Neuronal stem cell (in vitro differentiated cells): ENCODE measurements around the gene RILPL1.

Experiments
- DNase-seq: peaks from one replicate; pipeline ENCODE4 v3.0.0-alpha.2; 2013; ENCODE audit warnings: low spot score
- H2AFZ ChIP-seq: one replicate; pipeline ENCODE4 v1.6.1; 2013; ENCODE audit warnings: mild to moderate bottlenecking, low read length, inconsistent platforms
- H2AK5ac ChIP-seq: 2 replicates; pipeline ENCODE4 v1.6.1; 2013; ENCODE audit warnings: low read depth, mild to moderate bottlenecking, inconsistent platforms, low read length, moderate library complexity, mixed read lengths
- H2BK120ac ChIP-seq: 2 replicates; pipeline ENCODE4 v1.6.1; 2013; ENCODE audit warnings: low read depth, mild to moderate bottlenecking, inconsistent platforms, low read length, moderate library complexity, mixed read lengths
- H2BK12ac ChIP-seq: one replicate; pipeline ENCODE4 v1.6.1; 2013; ENCODE audit warnings: low read length, inconsistent platforms
- H2BK15ac ChIP-seq: 2 replicates; pipeline ENCODE4 v1.6.1; 2013; ENCODE audit warnings: mild to moderate bottlenecking, low read length, inconsistent platforms, mixed read lengths
- H2BK5ac ChIP-seq: one replicate; pipeline ENCODE4 v1.6.1; 2013; ENCODE audit warnings: inconsistent platforms, mild to moderate bottlenecking, low read length, moderate library complexity
- H3K14ac ChIP-seq: one replicate; pipeline ENCODE4 v1.6.1; 2013; ENCODE audit warnings: low read length, inconsistent platforms
- H3K18ac ChIP-seq: 2 replicates; pipeline ENCODE4 v1.6.1; 2013; ENCODE audit warnings: low read length, inconsistent platforms
- H3K23ac ChIP-seq: 2 replicates; pipeline ENCODE4 v1.6.1; 2013; ENCODE audit warnings: low read depth, mild to moderate bottlenecking, mixed read lengths, low read length, inconsistent platforms; ENCODE audit not compliant: poor library complexity
- H3K27ac ChIP-seq: replicated peaks from 3 replicates; pipeline ENCODE4 v1.5.1; 2013; ENCODE audit warnings: low read length, inconsistent platforms
- H3K27me3 ChIP-seq, 3 experiments: 2 replicates each; pipeline ENCODE4 v1.6.1; 2013; ENCODE audit warnings: low read length in 3 of 3, mild to moderate bottlenecking in 2 of 3, inconsistent platforms in 1 of 3, low read depth in 1 of 3, mixed read lengths in 1 of 3, moderate library complexity in 1 of 3; ENCODE audit not compliant: control insufficient read depth in 3 of 3, insufficient read depth in 3 of 3
- H3K36me3 ChIP-seq, 2 donors: replicated peaks in 1 of 2; 2 replicates each; pipeline ENCODE4 v1.6.1; 2013; ENCODE audit warnings: low read length in 2 of 2; ENCODE audit not compliant: control insufficient read depth in 2 of 2, insufficient read depth in 2 of 2
- H3K4ac ChIP-seq: 2 replicates; pipeline ENCODE4 v1.6.1; 2013; ENCODE audit warnings: inconsistent platforms, mild to moderate bottlenecking, low read length, moderate library complexity
- H3K4me1 ChIP-seq, 2 donors: 1 replicate in 1 of 2; 2 replicates in 1 of 2; pipeline ENCODE4 v1.6.1; 2013; ENCODE audit warnings: low read length in 2 of 2, low read depth in 1 of 2; ENCODE audit not compliant: control insufficient read depth in 2 of 2, insufficient read depth in 1 of 2
- H3K4me2 ChIP-seq: one replicate; pipeline ENCODE4 v1.6.1; 2013; ENCODE audit warnings: mild to moderate bottlenecking, low read length, inconsistent platforms; ENCODE audit not compliant: insufficient read depth, poor library complexity, severe bottlenecking
- H3K4me3 ChIP-seq, 2 donors: 2 replicates each; pipeline ENCODE4 v1.5.1; 2013; ENCODE audit warnings: low read length in 2 of 2, mild to moderate bottlenecking in 2 of 2, inconsistent platforms in 1 of 2, moderate library complexity in 1 of 2
- H3K79me1 ChIP-seq: one replicate; pipeline ENCODE4 v1.6.1; 2013; ENCODE audit warnings: low read depth, mild to moderate bottlenecking, inconsistent platforms, low read length, moderate library complexity
- H3K9ac ChIP-seq: one replicate; pipeline ENCODE4 v1.6.1; 2013; ENCODE audit warnings: mild to moderate bottlenecking, low read depth, low read length, inconsistent platforms; ENCODE audit not compliant: poor library complexity
- H3K9me3 ChIP-seq, 2 donors: replicated peaks in 1 of 2; 2 replicates each; pipeline versions ENCODE3 to v1.6.1; 2013; ENCODE audit warnings: low read length in 2 of 2, mild to moderate bottlenecking in 2 of 2, inconsistent platforms in 1 of 2, low read depth in 1 of 2, mixed read lengths in 1 of 2, moderate library complexity in 1 of 2; ENCODE audit not compliant: control insufficient read depth in 2 of 2, insufficient read depth in 1 of 2
- H4K8ac ChIP-seq: one replicate; pipeline ENCODE4 v1.6.1; 2013; ENCODE audit warnings: low read depth, mild to moderate bottlenecking, inconsistent platforms, low read length, moderate library complexity
- H4K91ac ChIP-seq: one replicate; pipeline ENCODE4 v1.6.1; 2013; ENCODE audit warnings: low read length, low read depth, mild to moderate bottlenecking, inconsistent platforms; ENCODE audit not compliant: poor library complexity
- WGBS, 2 donors: extraction: QIAGEN DNeasy Blood & Tissue Kit; methylation state at CpG; one replicate each; pipeline ENCODE4 v1.1.7; 2013; ENCODE audit warnings: missing lambda C conversion rate in 2 of 2, mixed read lengths in 1 of 2; ENCODE audit not compliant: insufficient read length in 2 of 2, insufficient replicate concordance in 1 of 2; ENCODE audit errors: extremely low coverage in 2 of 2; 5-methylcytosine and 5-hydroxymethylcytosine counted together

RILPL1 gene

DNA sequence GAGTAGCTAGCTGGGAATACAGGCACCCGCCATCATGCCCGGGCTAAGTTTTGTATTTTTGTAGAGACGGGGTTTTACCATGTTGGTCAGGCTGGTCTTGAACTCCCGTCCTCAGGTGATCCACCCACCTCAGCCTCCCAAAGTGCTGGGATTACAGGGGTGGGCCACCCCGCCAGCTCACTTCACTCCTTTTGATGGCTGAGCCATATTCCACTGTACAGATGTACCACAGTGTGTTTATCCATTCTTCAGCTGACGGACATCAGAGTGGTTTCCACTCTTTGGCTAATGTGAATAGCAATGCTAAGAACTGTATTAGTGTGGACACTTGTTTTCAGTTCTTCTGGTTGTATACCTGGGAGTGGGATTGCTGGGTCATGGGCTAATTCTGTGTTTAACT is 46.1 kb downstream of the RILPL1 start:
- H3K9ac ChIP-seq: no peak overlapping the region
- H3K14ac ChIP-seq: no peak overlapping the region
- no peak overlapping the region for H3K23ac ChIP-seq
- H4K91ac ChIP-seq: no peak overlapping the region
- no peak for DNase-seq
- H4K8ac ChIP-seq: no peak overlapping the region
- no peak overlapping the region for H2BK120ac ChIP-seq
- H3K4me2 ChIP-seq: no peak overlapping the region
- no peaks in the 10 kb centered on the region for H3K27me3 ChIP-seq
- H2BK12ac ChIP-seq: no peak overlapping the region
- no CpG with 5 or more reads among the region's 6 CpGs for WGBS, 2 donors
- H2BK15ac ChIP-seq: no peak overlapping the region
- no peaks in the 10 kb centered on the region for H3K9me3 ChIP-seq
- no peak overlapping the region for H2AFZ ChIP-seq
- no peak overlapping the region for H2BK5ac ChIP-seq
- peaks cover 4% of the 10 kb centered on the region for H3K79me1 ChIP-seq
- H3K4ac ChIP-seq: no peak overlapping the region
- no peak overlapping the region for H3K18ac ChIP-seq
- no peak overlapping the region for H3K4me3 ChIP-seq
- peaks cover 6 to 9% of the 10 kb centered on the region in 2 donors for H3K4me1 ChIP-seq
- no peak overlapping the region for H2AK5ac ChIP-seq
- peaks cover 5 to 53% of the 10 kb centered on the region in 2 donors for H3K36me3 ChIP-seq
- no peak overlapping the region for H3K27ac ChIP-seq

DNA sequence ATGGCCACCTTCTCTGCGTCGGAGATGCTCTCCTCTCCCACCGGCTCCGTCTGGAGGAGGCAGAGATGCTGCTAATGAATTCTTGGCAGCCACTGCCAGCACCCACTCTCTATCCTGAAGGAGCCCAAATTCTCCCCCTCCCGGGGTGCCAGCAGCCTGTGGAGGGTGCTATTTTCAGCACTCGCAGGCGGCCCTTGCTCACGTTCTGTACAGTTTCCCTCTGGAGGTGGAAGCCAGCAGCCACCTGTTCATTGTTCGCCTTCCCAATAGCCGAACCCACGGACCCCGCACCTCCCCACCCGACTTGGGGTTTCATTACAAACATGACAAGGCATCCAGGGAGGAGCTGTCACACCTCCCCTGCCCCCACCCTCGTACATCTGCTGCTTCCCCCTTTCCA is 47.8 kb downstream of the RILPL1 start:
- Histone ChIP-seq H3K9ac (no peak overlapping the region), H2AFZ (no peak overlapping the region), H4K91ac (no peak overlapping the region), H3K23ac (no peak overlapping the region), H3K4me1 (peaks cover 6 to 9% of the 10 kb centered on the region in 2 donors), H3K9me3 (no peaks in the 10 kb centered on the region), H3K27me3 (no peaks in the 10 kb centered on the region), H3K4me3 (no peak overlapping the region), H3K14ac (no peak overlapping the region), H3K4ac (no peak overlapping the region), H2BK12ac (no peak overlapping the region), H3K79me1 (no peaks in the 10 kb centered on the region), H3K36me3 (peaks cover 2 to 56% of the 10 kb centered on the region in 2 donors), H3K18ac (no peak overlapping the region), H3K27ac (no peak overlapping the region), H2BK120ac (no peak overlapping the region), H2BK5ac (no peak overlapping the region), H2BK15ac (no peak overlapping the region), H2AK5ac (no peak overlapping the region), H3K4me2 (no peak overlapping the region), H4K8ac (no peak overlapping the region)
- DNase-seq: no peak
- WGBS, 2 donors: no CpG with 5 or more reads among the region's 14 CpGs

DNA sequence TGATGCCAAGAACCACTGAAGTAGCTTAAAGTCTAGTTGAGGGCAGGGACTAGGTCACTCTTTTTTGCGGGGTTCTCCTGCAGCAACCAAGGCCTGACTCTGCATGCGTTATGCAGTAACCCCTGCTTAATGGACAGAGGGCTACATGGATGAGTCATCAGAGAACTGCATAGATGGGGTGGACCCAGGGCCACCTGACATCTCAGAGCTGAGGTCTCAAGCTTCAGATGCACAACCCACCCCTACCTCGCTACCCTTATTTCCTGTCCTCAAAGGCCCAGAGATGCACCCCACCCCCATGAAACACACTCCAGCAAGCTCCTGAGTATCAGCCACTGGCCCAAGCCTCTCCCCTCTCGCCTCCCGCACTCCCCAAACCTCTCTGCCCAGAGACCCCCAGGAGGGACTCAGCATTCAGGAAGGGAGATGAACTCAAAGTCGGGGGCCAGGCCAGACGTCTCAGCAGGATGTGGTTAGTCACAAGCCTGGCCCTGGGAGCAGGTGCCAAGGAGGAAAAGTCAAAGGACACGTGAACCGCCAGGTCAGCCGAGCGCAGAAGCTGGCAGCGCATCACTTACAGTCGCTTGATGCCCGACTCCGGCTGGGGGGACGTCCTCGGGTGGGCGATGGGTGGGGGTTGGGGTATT is 49.8 kb downstream of the RILPL1 start:
- DNase-seq: no peak
- H3K27ac ChIP-seq: no peak overlapping the region
- H3K4me2 ChIP-seq: no peak overlapping the region
- no peak overlapping the region for H3K18ac ChIP-seq
- H3K36me3 ChIP-seq: peaks cover 5 to 69% of the 10 kb centered on the region in 2 donors
- H2BK120ac ChIP-seq: no peak overlapping the region
- H3K9me3 ChIP-seq: no peaks in the 10 kb centered on the region
- H4K8ac ChIP-seq: no peak overlapping the region
- no peak overlapping the region for H2AFZ ChIP-seq
- no peaks in the 10 kb centered on the region for H3K27me3 ChIP-seq
- H3K9ac ChIP-seq: no peak overlapping the region
- no peak overlapping the region for H3K23ac ChIP-seq
- no peak overlapping the region for H4K91ac ChIP-seq
- peaks cover 3% of the 10 kb centered on the region for H3K79me1 ChIP-seq
- no peak overlapping the region for H2BK12ac ChIP-seq
- H3K14ac ChIP-seq: no peak overlapping the region
- WGBS, 2 donors: no CpG with 5 or more reads among the region's 18 CpGs
- H3K4me1 ChIP-seq: peaks cover 2 to 4% of the 10 kb centered on the region in 2 donors
- no peak overlapping the region for H2BK15ac ChIP-seq
- H2AK5ac ChIP-seq: no peak overlapping the region
- no peak overlapping the region for H3K4me3 ChIP-seq
- no peak overlapping the region for H3K4ac ChIP-seq
- no peak overlapping the region for H2BK5ac ChIP-seq

DNA sequence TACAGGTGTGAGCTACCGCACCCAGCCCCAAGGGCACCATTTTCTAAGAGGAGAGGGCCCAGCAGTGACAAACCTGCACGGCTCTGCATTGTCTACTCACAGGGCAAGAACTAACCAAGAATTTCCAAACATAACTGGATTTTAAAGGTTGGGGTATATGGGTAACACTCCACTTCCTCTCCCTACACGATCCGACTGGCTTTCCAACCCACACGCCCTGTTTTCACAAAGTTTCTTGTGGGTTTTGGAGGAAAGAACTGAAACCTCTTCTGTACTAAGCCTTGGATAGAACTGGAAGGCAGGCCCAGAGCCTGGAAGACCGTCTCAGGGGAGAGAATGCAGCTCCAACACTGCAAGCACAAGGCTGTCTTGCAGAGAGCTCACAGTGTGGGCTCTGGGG is 50.6 kb downstream of the RILPL1 start:
- no peak for DNase-seq
- no CpG with 5 or more reads among the region's 6 CpGs for WGBS, 2 donors
- Histone ChIP-seq H3K4me2 (no peak overlapping the region), H2BK12ac (no peak overlapping the region), H2AK5ac (no peak overlapping the region), H3K27me3 (no peaks in the 10 kb centered on the region), H3K4ac (no peak overlapping the region), H3K27ac (no peak overlapping the region), H3K14ac (no peak overlapping the region), H2BK5ac (no peak overlapping the region), H3K23ac (no peak overlapping the region), H2BK120ac (no peak overlapping the region), H2AFZ (no peak overlapping the region), H3K79me1 (peaks cover 3% of the 10 kb centered on the region), H3K18ac (no peak overlapping the region), H4K91ac (no peak overlapping the region), H3K9ac (no peak overlapping the region), H3K36me3 (peaks cover 5 to 76% of the 10 kb centered on the region in 2 donors), H3K4me1 (no peaks in the 10 kb centered on the region), H2BK15ac (no peak overlapping the region), H3K9me3 (no peaks in the 10 kb centered on the region), H4K8ac (no peak overlapping the region), H3K4me3 (no peak overlapping the region)
